ENCODE results near the gene ITCH.
"Not testable (repeated sequence)": the region's sequence is repeated elsewhere in the genome, so short reads cannot be mapped to it uniquely, and the experiment has no call there.

Gene ITCH

GRCh38 chr20:34495307-34495706 lies 132.2 kb downstream of the ITCH start:
- Histone ChIP-seq H4K91ac (ENCODE audit: low read depth, low read length) (no peak overlapping the region), H3K18ac (ENCODE audit: low read length) (no peak overlapping the region), H2AFZ (ENCODE audit: insufficient read depth, low read length, poor library complexity) (no peak overlapping the region), H3K14ac (ENCODE audit: low read length) (no peak overlapping the region), H3K27ac (ENCODE audit: low read depth, low read length) (no peak overlapping the region), H3K79me1 (ENCODE audit: low read length) (no peaks in the 10 kb centered on the region), H3K27me3 (ENCODE audit: insufficient read depth, low read length) (no peaks in the 10 kb centered on the region), H4K8ac (ENCODE audit: low read depth, low read length) (no peak overlapping the region), H3K9me3 (ENCODE audit: insufficient read depth, low read depth, low read length) (peaks cover 2% of the 10 kb centered on the region), H3K4me1 (ENCODE audit: control insufficient read depth in 1 of 2, insufficient read depth in 2 of 2, low read length in 2 of 2) (no peaks in the 10 kb centered on the region), H2BK12ac (ENCODE audit: low read length) (no peak overlapping the region), H2BK5ac (ENCODE audit: low read depth, low read length, poor library complexity) (no peak overlapping the region), H2AK5ac (ENCODE audit: low read length) (no peak overlapping the region), H3K36me3 (ENCODE audit: control insufficient read depth in 1 of 2, insufficient read depth in 2 of 2, low read length in 2 of 2) (peaks cover 26 to 29% of the 10 kb centered on the region in 2 experiments), H3K23ac (ENCODE audit: low read length) (no peak overlapping the region), H3K4ac (ENCODE audit: low read depth, low read length) (no peak overlapping the region), H3K9ac (ENCODE audit: low read length) (no peak overlapping the region), H3K4me2 (ENCODE audit: low read length) (no peak overlapping the region), H4K12ac (ENCODE audit: low read depth, low read length) (no peak overlapping the region), H3K4me3 (ENCODE audit: low read depth, low read length) (no peak overlapping the region), H2BK120ac (ENCODE audit: insufficient read depth, low read length, poor library complexity) (no peak overlapping the region), H3K79me2 (ENCODE audit: control insufficient read depth, insufficient read depth, low read length, poor library complexity) (no peaks in the 10 kb centered on the region)
- WGBS (ENCODE audit: extremely low coverage, insufficient coverage, insufficient read length): no CpG with 5 or more reads among the region's 7 CpGs
- DNase-seq: no peak

GRCh38 chr20:34495916-34496315 lies 132.8 kb downstream of the ITCH start:
- H3K27me3 ChIP-seq (ENCODE audit: insufficient read depth, low read length): no peaks in the 10 kb centered on the region
- H3K4me2 ChIP-seq (ENCODE audit: low read length): no peak overlapping the region
- WGBS (ENCODE audit: extremely low coverage, insufficient coverage, insufficient read length): no CpG with 5 or more reads among the region's 1 CpG
- H2BK5ac ChIP-seq (ENCODE audit: low read depth, low read length, poor library complexity): no peak overlapping the region
- no peak overlapping the region for H3K9ac ChIP-seq (ENCODE audit: low read length)
- H4K12ac ChIP-seq (ENCODE audit: low read depth, low read length): no peak overlapping the region
- no peak overlapping the region for H3K4ac ChIP-seq (ENCODE audit: low read depth, low read length)
- no peaks in the 10 kb centered on the region for H3K79me2 ChIP-seq (ENCODE audit: control insufficient read depth, insufficient read depth, low read length, poor library complexity)
- H3K79me1 ChIP-seq (ENCODE audit: low read length): no peaks in the 10 kb centered on the region
- no peak overlapping the region for H3K4me3 ChIP-seq (ENCODE audit: low read depth, low read length)
- no peak overlapping the region for H2BK120ac ChIP-seq (ENCODE audit: insufficient read depth, low read length, poor library complexity)
- H2AFZ ChIP-seq (ENCODE audit: insufficient read depth, low read length, poor library complexity): no peak overlapping the region
- peaks cover 2% of the 10 kb centered on the region for H3K9me3 ChIP-seq (ENCODE audit: insufficient read depth, low read depth, low read length)
- no peaks in the 10 kb centered on the region for H3K4me1 ChIP-seq (ENCODE audit: control insufficient read depth in 1 of 2, insufficient read depth in 2 of 2, low read length in 2 of 2)
- DNase-seq: no peak
- H3K14ac ChIP-seq (ENCODE audit: low read length): no peak overlapping the region
- no peak overlapping the region for H3K23ac ChIP-seq (ENCODE audit: low read length)
- no peak overlapping the region for H2BK12ac ChIP-seq (ENCODE audit: low read length)
- H3K36me3 ChIP-seq (ENCODE audit: control insufficient read depth in 1 of 2, insufficient read depth in 2 of 2, low read length in 2 of 2): peaks cover 24 to 26% of the 10 kb centered on the region in 2 experiments
- H4K8ac ChIP-seq (ENCODE audit: low read depth, low read length): no peak overlapping the region
- no peak overlapping the region for H3K18ac ChIP-seq (ENCODE audit: low read length)
- no peak overlapping the region for H2AK5ac ChIP-seq (ENCODE audit: low read length)
- H4K91ac ChIP-seq (ENCODE audit: low read depth, low read length): no peak overlapping the region
- H3K27ac ChIP-seq (ENCODE audit: low read depth, low read length): no peak overlapping the region

GRCh38 chr20:34497596-34497995 lies 134.5 kb downstream of the ITCH start:
- DNase-seq; H2BK5ac ChIP-seq (ENCODE audit: low read depth, low read length, poor library complexity); H3K18ac ChIP-seq (ENCODE audit: low read length); H3K9me3 ChIP-seq (ENCODE audit: insufficient read depth, low read depth, low read length); H3K27ac ChIP-seq (ENCODE audit: low read depth, low read length); H3K9ac ChIP-seq (ENCODE audit: low read length); H4K91ac ChIP-seq (ENCODE audit: low read depth, low read length); H3K4me1 ChIP-seq (ENCODE audit: control insufficient read depth in 1 of 2, insufficient read depth in 2 of 2, low read length in 2 of 2); H3K79me1 ChIP-seq (ENCODE audit: low read length); H2BK12ac ChIP-seq (ENCODE audit: low read length); H3K23ac ChIP-seq (ENCODE audit: low read length); H3K79me2 ChIP-seq (ENCODE audit: control insufficient read depth, insufficient read depth, low read length, poor library complexity); H3K4me3 ChIP-seq (ENCODE audit: low read depth, low read length); H2BK120ac ChIP-seq (ENCODE audit: insufficient read depth, low read length, poor library complexity); H4K12ac ChIP-seq (ENCODE audit: low read depth, low read length); H3K27me3 ChIP-seq (ENCODE audit: insufficient read depth, low read length); H2AK5ac ChIP-seq (ENCODE audit: low read length); H4K8ac ChIP-seq (ENCODE audit: low read depth, low read length); H3K14ac ChIP-seq (ENCODE audit: low read length); H3K4me2 ChIP-seq (ENCODE audit: low read length); H2AFZ ChIP-seq (ENCODE audit: insufficient read depth, low read length, poor library complexity); H3K4ac ChIP-seq (ENCODE audit: low read depth, low read length): not testable (repeated sequence)
- no CpG with 5 or more reads among the region's 6 CpGs for WGBS (ENCODE audit: extremely low coverage, insufficient coverage, insufficient read length)
- peaks cover 24% of the 10 kb centered on the region in 2 experiments for H3K36me3 ChIP-seq (ENCODE audit: control insufficient read depth in 1 of 2, insufficient read depth in 2 of 2, low read length in 2 of 2)

GRCh38 chr20:34500823-34501222 lies 137.8 kb downstream of the ITCH start:
- no peak overlapping the region for H3K14ac ChIP-seq (ENCODE audit: low read length)
- H3K79me1 ChIP-seq (ENCODE audit: low read length): no peaks in the 10 kb centered on the region
- H2BK120ac ChIP-seq (ENCODE audit: insufficient read depth, low read length, poor library complexity): no peak overlapping the region
- no peaks in the 10 kb centered on the region for H3K27me3 ChIP-seq (ENCODE audit: insufficient read depth, low read length)
- no peaks in the 10 kb centered on the region for H3K4me1 ChIP-seq (ENCODE audit: control insufficient read depth in 1 of 2, insufficient read depth in 2 of 2, low read length in 2 of 2)
- H2BK12ac ChIP-seq (ENCODE audit: low read length): no peak overlapping the region
- DNase-seq: no peak
- no peak overlapping the region for H3K9ac ChIP-seq (ENCODE audit: low read length)
- H2AFZ ChIP-seq (ENCODE audit: insufficient read depth, low read length, poor library complexity): no peak overlapping the region
- H3K18ac ChIP-seq (ENCODE audit: low read length): no peak overlapping the region
- no peak overlapping the region for H3K4me2 ChIP-seq (ENCODE audit: low read length)
- H3K27ac ChIP-seq (ENCODE audit: low read depth, low read length): no peak overlapping the region
- no peak overlapping the region for H3K4ac ChIP-seq (ENCODE audit: low read depth, low read length)
- H3K36me3 ChIP-seq (ENCODE audit: control insufficient read depth in 1 of 2, insufficient read depth in 2 of 2, low read length in 2 of 2): peaks cover 21 to 23% of the 10 kb centered on the region in 2 experiments
- no peak overlapping the region for H4K12ac ChIP-seq (ENCODE audit: low read depth, low read length)
- H3K79me2 ChIP-seq (ENCODE audit: control insufficient read depth, insufficient read depth, low read length, poor library complexity): no peaks in the 10 kb centered on the region
- no peak overlapping the region for H3K4me3 ChIP-seq (ENCODE audit: low read depth, low read length)
- no peak overlapping the region for H4K91ac ChIP-seq (ENCODE audit: low read depth, low read length)
- peaks cover 2% of the 10 kb centered on the region for H3K9me3 ChIP-seq (ENCODE audit: insufficient read depth, low read depth, low read length)
- WGBS (ENCODE audit: extremely low coverage, insufficient coverage, insufficient read length): no CpG with 5 or more reads among the region's 1 CpG
- no peak overlapping the region for H2BK5ac ChIP-seq (ENCODE audit: low read depth, low read length, poor library complexity)
- H4K8ac ChIP-seq (ENCODE audit: low read depth, low read length): no peak overlapping the region
- H2AK5ac ChIP-seq (ENCODE audit: low read length): no peak overlapping the region
- no peak overlapping the region for H3K23ac ChIP-seq (ENCODE audit: low read length)
